HG03460 (cell line): Measurements from ENCODE around the gene NEDD1.
A peak's percentile ranks its signal among the peaks of the same experiment; 100 is the strongest.

Experiments
- ATAC-seq: cut with Tn5 transposase; IDR thresholded peaks from one replicate; pipeline ENCODE4 v1.9.1; 2021; ENCODE audit not compliant: unreplicated experiment

The NEDD1 gene

DNA sequence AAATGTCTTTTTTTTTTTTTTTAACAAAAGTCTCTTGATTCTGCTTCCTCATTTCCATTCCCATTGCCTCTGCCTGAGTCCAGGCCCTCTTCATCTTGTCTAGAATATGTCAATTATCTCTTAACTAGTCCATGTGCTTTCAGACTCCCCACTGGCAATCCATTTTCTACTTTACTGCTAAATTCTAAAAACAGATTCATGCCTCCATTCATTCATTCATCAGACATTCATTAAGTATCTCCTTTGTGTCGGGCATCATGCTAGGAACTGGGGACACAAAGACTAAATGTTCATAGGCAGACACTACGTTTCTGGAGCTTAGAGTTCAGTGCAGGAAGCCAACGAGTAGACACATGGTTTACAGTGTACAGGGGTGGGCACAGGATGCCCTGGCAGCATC lies 9.6 kb upstream of the NEDD1 start:
- ATAC-seq = no peak

DNA sequence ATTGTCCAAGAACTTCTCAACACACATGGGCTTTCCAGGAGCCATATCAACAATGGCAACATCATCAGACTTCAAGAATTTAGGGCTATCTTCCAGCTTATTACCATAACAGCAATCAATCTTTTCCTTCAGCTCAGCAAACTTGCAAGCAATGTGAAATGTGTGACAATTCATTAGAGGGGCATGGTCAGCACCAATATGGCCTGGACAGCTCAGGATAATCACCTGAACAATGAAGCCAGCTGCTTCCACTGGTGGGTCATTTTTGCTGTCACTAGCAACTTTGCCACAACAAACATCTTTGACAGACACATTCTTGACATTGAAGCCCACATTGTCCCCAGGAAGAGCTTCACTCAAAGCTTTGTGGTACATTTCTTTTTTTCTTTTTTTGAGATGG lies 5.9 kb upstream of the NEDD1 start:
- ATAC-seq = no peak

DNA sequence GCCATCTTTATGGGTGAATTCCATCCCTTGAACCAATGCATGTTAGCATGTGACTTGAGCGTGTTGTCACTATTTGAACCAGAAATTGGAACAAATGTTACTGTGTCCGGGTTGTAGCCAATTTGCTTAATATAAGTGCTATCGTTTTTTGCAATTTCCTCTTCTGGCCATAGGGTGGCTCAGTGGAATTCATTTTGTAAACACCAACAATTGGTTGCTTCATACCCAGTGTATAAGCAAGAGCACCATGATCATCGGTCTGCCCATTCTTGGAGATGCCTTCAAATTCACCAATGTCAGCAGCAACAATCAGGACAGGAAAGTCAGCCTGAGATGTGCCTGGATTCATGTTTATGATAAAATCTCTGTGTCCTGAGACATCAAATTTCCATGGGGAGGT lies 5.0 kb upstream of the NEDD1 start:
- no peak for ATAC-seq

DNA sequence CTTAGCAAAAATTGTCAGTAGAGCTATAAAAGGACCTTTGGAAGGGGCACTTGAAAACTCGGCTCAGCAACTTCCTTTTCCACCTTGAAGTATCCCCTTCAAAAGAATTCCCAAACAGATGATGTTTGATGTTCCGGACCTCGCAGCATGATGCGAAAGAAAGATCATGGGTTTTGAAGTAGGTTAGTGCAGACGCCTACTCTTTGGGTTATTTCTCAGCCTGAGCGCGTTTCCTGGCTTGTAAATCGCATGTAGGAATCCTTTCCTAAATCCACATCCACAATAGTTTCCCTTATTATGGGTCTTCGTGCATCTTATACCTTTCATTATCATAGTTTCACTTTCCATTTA lies 584 bp upstream of the NEDD1 start:
- ATAC-seq = no peak

DNA sequence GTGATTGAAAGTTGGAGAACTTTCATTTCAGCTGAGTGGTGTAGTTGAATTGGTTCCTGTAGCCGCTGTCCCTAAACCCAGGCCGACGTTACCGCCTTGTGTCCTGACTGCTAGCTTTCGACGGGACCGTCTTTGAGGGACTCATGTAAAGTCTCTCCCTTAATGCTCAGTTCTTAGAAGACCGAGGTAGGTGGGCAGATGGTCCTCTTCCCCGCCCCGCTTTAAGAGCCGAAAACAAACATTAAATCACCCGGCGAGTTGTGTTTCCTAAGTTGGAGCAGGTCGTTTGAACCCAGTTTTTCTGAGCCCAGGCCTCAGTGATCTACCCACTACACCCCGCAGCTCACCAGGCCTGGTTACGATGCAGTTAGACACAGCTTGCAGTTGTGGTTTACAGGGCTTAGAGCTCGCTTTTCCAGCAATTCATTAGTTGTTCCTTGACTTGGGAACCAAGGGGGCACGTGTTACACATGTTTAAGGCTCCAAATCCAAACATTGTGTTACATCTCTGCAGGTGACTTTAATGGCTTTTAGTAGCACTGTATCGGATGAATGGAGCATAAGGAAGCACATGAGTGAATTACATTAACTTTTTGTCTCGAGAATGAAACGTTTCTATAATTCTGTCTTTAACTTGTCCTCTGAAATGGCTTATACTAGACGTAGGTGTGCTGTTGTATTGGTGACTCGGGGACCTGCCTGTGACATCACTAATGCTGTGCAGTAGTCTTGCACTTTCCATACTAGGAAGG lies 790 bp downstream of the NEDD1 start:
- ATAC-seq = peak; percentile 27

DNA sequence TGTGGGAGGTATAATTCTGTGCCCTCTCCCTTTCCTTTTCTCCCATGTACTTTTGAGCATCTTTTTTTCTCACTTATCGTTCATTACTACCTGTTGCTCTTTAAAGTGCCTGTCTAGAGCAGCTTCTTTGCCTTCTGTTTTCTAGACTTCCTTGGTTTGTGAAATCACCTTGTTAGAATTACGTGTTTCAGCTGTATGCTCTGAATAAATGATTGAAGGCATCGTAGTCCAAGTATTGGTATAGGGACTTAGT lies 1.3 kb downstream of the NEDD1 start:
- no peak for ATAC-seq

DNA sequence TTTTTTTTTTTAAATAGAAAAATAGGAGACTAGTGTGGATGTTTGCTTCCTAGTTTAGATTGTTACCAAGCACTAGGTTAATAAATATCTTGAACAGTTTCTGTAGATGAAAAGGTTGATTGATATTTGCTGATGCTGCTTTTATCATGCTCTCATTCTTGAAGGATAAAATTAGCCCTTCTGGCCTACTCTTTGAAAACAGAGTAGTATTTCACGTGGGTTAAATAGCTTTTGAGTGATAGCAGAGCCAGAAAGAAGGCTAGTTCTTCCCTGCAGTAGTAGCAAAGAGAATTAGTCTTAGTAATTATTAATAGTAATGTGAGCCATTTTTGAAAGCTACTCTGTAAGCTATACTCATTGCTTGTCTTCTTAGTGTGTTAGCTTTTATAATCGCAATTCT lies 5.2 kb downstream of the NEDD1 start:
- no peak for ATAC-seq

DNA sequence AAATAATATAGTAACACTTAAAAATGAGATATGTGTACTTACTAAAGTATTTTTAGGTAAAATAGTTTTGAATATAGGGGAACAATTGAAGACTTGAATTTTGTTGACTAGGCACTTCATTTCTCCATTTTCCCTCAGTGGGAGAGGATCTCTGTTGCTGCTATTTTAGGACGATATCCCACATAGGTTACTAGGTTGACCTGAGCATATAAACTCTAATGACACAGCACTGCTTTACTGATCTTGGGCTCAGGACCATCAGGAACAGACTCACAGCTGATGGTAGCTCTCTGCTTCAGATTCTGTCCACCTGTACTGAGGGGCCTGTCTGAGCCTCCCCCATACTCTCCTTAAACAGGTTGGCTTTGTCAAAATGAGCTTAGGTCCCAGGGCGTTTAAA lies 5.9 kb downstream of the NEDD1 start:
- ATAC-seq = no peak

DNA sequence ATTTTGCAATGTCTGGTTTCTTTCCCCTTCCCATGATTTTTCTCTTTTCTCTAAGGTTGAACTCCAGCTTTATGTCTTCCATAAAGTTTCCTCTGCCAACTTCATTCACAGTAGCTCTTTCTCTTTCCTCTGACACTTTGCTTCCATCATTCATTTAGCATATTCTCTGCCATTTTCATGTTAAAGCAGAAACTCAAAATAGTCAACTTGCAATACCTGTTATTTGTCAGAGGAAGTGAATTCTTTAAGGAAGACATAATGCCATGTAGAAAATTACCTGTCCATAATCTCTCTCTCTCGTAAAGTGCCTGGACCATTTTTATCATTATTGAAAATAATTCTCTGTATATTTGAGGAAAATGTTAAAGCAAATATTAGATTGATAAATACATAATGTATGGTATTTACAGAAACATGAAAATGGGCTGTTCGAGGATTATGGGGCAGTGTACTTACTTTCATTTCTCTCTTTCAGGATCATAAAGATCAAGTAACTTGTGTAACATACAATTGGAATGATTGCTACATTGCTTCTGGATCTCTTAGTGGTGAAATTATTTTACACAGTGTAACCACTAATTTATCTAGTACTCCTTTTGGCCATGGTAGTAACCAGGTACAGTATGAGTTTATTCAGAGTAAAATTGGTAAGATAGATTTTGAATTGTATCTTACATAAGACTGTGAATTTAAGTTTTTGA lies 12.6 kb downstream of the NEDD1 start:
- no peak for ATAC-seq

DNA sequence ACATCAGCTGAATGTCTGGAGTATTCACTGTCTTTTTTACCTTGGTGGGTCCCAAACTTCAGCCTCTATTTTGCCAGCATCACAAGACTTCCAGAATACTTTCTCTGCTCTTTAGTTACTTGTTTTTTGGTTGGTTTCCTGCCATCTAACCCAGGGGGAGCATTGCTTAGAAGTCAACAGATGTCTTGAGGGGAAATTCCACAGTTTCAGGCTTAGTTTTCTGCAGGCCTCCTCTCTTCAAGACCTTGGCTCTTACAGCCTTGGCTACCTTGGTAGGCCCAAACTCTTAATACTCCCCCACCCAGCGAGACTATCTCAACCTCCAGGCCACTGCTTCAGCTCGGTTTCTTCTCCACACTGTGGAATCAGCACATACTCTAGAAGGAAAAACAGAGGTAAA lies 41.7 kb downstream of the NEDD1 start:
- ATAC-seq = no peak

DNA sequence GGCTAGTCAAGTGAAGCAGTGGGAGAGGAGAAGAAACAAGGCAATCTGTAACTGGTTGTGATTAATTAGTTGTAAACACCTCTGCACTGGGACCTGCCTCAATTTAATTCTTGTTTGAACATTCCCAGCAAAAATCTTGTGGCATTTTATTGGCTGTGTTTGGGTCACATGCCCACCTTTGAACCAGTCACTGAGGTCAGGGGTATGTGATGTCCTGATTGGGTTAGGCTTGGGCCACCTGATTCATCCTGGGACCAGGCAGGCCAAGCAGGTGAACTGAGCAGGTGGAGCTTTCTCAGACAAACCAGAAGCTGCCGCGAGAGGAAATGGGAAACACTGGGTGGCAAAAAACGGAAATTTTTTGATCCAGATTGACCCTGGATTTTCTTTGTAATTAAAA lies 72.5 kb downstream of the NEDD1 start:
- ATAC-seq = no peak

DNA sequence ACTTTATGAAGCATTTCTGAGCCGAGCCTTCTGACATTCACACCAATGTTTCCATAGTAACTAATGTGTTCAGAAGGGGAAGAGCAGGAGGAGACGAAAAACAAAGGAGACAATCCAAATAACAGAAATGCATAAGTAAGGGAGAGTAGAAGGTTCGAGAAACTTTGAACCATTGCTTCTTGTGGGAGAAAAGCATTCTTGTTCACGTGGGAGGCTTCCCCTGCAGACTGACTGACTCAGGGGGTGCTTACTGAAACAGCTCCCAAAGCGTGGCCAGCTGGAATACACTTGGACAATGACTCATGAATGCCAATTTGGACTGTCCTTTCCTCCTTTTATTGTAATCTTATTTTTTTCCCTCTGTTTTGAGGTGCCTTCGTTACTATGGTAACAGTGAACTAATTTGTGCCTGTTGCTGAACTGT lies 73.9 kb downstream of the NEDD1 start:
- ATAC-seq = no peak

DNA sequence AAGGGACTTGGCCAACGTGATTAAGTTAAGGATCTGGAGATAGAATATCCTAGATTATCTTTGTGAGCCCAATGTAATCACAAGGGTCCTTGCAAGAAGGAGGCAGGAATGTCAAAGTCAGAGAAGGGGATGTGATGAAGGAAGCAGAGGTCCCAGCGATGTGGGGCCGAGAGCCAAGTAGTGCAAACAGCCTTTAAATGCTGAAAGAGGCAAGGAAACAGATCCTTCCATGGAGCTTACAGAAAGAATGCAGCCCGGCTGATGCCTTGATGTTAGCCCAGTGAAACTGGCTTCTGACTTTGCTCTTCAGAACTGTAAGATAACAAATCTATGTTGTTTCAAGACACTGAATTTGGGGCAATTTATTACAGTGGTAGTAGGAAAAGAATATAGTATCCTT lies 74.9 kb downstream of the NEDD1 start:
- no peak for ATAC-seq

DNA sequence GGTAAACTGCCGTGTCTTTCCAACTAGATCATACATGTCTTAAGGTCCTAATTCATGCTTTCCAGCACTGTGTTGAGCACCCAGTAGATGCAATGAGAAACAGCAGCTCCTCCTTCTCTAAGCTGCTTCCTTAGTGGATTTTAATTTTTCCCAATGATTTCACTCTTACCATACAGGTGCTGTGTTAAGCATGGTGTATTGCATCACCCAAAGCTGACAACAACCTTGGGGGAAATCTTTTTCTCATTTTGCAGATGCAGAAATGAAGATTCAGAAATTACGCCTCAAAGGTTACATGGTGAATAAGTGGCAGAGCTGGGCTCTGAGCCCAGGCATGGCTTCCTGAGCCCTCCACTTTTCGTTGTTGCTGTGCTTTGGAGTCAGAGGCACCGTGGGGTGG lies 75.6 kb downstream of the NEDD1 start:
- no peak for ATAC-seq

DNA sequence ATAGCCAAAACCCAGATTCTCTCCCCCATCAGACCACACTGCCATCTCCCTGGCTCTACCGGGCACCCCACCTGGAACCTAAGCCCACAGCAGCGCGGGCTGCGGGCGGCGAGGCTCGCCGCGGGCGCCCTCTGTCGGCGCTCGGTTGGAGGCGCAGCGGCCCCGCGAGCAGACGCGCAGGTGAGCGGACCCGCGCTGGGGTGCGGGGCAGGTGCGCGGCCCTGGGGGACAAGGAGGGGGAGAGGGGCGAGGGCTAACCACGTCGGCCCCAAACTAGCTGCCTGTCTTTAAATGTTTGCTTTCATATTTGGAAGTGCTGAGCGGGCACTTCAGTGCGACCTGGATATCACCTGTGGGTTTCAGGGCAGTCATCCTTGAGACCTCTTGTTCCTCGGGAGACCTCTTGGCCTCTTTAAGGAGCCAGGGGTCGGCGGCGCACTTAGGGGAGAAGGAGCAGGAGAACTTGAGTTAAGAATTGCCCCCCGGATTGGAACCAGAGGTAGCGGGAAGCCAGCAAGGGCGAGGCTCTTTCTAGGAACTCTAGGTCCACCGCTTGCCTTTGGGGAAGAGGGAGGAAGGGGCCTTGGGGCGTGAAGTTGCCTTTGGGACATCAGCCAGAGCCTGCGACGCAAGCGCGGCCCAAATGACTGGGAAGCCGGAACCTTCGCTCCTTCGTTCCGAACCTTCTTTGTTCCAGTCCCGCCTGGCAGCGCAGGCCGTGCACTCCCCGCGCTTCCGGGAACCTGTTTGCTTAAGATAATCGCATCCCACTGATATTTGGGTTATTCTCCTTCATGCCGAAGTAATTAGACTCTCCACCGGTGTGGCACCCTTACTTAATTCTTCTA lies 78.7 kb downstream of the NEDD1 start:
- ATAC-seq = peak; percentile 91

DNA sequence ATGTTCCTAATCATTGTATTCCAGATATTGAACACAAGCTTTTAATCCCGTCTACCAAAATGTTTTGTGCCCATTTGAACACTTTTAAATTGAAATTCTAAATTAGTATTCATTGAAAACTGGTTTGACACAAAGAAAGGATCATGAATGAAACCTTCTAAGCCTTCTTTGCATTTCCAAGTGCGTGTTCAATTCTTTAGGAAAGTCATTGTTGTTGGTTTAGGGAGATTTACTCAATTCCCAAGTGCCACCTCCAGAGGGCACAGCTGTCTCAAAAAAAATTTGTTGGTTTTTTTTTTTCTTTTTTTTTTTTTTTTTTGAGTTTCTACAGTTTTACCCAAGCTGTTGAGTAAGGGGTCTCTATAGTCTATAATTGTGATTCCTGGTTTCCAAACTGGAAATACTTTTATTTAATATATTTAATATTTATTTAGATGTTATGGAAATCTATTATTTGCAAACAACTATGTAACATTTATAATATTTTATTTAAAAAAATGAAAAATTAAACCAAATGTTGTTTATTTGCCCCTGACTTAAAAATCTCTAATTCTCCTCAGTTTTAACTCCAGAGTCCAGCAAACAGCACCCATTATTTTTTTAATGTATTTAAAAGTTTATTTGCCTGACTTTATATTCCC lies 79.9 kb downstream of the NEDD1 start:
- no peak for ATAC-seq

DNA sequence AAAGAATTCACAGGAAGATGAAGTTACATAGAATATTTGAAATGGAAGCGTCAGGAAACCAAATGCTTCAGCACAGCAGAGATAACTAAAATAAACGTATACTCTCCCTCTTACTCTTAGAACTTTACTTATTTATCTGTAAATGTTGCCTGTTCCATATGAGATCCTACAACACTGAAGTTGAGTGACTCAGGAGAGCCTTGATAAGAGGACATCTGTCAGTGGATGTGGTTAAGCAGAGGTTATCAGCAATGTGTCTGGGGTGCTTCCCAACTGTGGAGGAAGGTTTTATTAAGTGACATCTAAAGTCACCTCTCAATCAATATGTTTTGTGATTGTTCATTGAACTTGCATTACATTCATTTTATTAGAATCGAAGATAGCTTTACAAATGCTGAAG lies 81.9 kb downstream of the NEDD1 start:
- ATAC-seq = no peak

DNA sequence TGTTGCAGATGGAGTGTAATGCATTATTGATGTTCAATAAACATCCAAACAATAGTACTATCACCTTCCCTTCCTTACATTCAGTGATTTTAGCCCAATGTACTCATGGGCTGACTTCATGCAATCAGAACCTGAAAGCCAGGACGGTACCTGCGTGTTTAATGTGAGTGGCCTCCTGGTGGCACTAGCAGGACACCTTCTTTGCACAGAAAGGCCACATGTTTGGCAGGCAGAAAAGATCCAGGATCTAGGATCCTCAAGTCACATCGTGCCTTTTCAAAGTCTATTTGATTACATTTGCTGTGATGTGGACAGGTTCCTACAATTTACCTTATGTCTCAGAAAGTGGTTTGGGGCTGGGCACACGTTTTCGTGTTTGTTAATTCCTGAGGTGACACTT lies 82.9 kb downstream of the NEDD1 start:
- no peak for ATAC-seq

DNA sequence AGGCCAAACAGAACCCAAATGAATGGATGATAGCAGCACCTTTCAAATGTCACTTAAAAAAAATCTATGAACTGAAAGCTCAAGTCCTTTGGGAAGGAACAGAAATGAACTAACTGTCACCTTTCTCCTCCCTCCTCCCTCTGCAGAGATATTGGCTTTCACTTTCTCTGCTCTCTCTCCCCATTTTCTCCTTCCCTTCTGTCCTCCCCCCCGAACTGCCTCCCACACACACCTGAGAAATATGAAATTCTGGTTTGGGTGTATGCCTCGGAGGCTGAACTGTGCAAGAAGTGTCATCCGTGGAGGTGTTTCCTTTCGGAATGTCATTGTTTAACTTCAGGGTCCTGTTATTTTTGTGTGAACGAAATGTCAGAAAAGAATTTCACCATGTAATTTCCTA lies 87.8 kb downstream of the NEDD1 start:
- no peak for ATAC-seq

DNA sequence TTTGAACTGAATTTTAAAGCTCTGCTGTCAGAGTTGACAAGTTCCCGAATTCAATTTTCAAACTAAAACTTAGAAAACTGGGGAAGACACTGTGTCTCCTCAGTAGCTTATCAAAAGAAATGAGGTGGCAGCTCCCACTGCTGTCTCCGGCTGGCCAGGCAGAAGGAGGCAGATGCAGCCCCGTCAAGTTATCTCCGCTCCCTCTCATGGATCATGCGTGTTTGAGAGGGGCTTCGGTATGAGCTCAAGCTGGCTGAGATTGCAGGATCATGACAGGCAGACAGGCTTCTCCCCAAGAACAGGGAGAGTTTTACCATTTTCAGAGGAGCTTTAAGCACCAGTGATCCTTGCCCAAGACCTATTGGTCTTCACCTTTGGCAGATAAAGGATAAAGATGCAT lies 88.8 kb downstream of the NEDD1 start:
- no peak for ATAC-seq

DNA sequence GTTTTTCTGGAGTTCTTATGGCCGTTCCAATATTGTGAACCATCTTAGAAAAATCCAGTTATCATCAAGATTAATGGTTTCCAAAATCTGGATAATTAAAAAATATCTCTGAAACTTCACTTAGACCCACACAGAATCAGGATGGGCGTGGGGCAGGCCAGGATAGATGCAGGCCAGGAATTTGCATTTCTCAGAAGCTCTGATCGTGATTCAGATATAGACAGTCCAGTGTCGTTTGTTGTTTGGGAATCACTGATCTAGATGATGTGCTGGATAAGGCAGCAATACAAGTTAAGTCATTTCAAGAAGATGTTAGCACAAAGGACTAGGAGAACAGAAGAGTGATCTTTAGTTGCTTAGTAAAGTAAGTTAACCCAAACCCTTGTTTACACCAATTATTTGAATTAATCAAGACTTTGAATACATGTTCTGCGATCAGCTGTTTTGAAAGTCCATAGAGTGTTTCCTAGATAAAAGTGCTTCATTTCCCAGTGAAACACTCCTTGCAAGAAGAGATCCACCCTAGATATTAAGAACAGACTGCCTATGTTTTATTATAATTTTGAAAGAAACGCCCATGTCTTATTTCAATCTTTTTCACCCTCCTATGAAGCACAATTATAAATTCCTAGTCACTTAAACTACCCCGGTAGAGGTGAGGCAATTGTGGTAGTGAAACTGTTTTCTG lies 90.9 kb downstream of the NEDD1 start:
- ATAC-seq = no peak
